Prostate gland (tissue), 2 donors: ENCODE measurements around the gene WNT3.
"Not testable (repeated sequence)": the region's sequence is repeated elsewhere in the genome, so short reads cannot be mapped to it uniquely, and the experiment has no call there.

Experiments
- POLR2A ChIP-seq: fragments of 450-650 bp; IDR thresholded peaks from one replicate; pipeline ENCODE4 v1.6.1; 2016; ENCODE audit warnings: antibody characterized with exemption, mild to moderate bottlenecking
- TF ChIP-seq, protein P1 (sequence below), 4 experiments: fragments of 200-600 bp in 2 of 4; fragments of 450-650 bp in 2 of 4; sonication (generic) in 2 of 4; IDR thresholded peaks; 1 replicate in 3 of 4; 2 replicates in 1 of 4; pipeline ENCODE4 v1.5.1; 2016 to 2019; ENCODE audit warnings: antibody characterized with exemption in 4 of 4, mild to moderate bottlenecking in 2 of 4, moderate library complexity in 2 of 4

DNA sequence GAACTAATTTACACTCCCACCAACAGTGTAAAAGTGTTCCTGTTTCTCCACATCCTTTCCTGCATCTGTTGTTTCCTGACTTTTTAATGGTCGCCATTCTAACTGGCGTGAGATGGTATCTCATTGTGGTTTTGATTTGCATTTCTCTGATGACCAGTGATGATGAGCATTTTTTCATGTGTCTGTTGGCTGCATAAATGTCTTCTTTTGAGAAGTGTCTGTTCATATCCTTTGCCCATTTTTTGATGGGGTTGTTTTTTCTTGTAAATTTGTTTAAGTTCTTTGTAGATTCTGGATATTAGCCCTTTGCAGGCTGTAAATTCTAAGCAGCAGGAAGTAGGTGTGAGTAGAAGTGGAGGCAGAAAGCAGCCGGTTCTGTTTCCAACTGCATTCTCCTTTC lies 22.1 kb upstream of the WNT3 start:
- TF ChIP-seq, protein P1, sequence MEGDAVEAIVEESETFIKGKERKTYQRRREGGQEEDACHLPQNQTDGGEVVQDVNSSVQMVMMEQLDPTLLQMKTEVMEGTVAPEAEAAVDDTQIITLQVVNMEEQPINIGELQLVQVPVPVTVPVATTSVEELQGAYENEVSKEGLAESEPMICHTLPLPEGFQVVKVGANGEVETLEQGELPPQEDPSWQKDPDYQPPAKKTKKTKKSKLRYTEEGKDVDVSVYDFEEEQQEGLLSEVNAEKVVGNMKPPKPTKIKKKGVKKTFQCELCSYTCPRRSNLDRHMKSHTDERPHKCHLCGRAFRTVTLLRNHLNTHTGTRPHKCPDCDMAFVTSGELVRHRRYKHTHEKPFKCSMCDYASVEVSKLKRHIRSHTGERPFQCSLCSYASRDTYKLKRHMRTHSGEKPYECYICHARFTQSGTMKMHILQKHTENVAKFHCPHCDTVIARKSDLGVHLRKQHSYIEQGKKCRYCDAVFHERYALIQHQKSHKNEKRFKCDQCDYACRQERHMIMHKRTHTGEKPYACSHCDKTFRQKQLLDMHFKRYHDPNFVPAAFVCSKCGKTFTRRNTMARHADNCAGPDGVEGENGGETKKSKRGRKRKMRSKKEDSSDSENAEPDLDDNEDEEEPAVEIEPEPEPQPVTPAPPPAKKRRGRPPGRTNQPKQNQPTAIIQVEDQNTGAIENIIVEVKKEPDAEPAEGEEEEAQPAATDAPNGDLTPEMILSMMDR (IDR thresholded peaks at IDR 0.05) = not testable (repeated sequence)
- not testable (repeated sequence) for TF ChIP-seq POLR2A
